ENCODE results near the gene UBL4B.

UBL4B gene

GRCh38 chr1:110083061-110083865, 29.0 kb upstream of the UBL4B start:
- H3K4me3 ChIP-seq (ENCODE audit: low read depth, low read length): no peak overlapping the region
- no peaks in the 10 kb centered on the region for H3K36me3 ChIP-seq
- no peak for DNase-seq
- H3K9me3 ChIP-seq: no peaks in the 10 kb centered on the region
- peaks cover 1% of the 10 kb centered on the region; the same call in 1 of the 2 replicates for H3K4me1 ChIP-seq
- no peak for TF ChIP-seq CTCF (IDR thresholded peaks at IDR 0.05; ENCODE audit: low read depth, low read length)
- no peaks in the 10 kb centered on the region for H3K27me3 ChIP-seq

GRCh38 chr1:110083866-110084226, 28.4 kb upstream of the UBL4B start:
- no peak for DNase-seq
- H3K27me3 ChIP-seq: no peaks in the 10 kb centered on the region
- H3K9me3 ChIP-seq: no peaks in the 10 kb centered on the region
- TF ChIP-seq CTCF (IDR thresholded peaks at IDR 0.05; ENCODE audit: low read depth, low read length): no peak
- no peaks in the 10 kb centered on the region for H3K36me3 ChIP-seq
- no peak overlapping the region for H3K4me3 ChIP-seq (ENCODE audit: low read depth, low read length)
- peaks cover 6% of the 10 kb centered on the region for H3K4me1 ChIP-seq

- no peak for DNase-seq
- no peak for TF ChIP-seq CTCF (IDR thresholded peaks at IDR 0.05; ENCODE audit: low read depth, low read length)
- H3K36me3 ChIP-seq: no peaks in the 10 kb centered on the region
- no peaks in the 10 kb centered on the region for H3K9me3 ChIP-seq
- no peaks in the 10 kb centered on the region for H3K27me3 ChIP-seq
- no peak overlapping the region for H3K4me3 ChIP-seq (ENCODE audit: low read depth, low read length)
- H3K4me1 ChIP-seq: peaks cover 6% of the 10 kb centered on the region
Observed at GRCh38 chr1:110084227-110085078, 27.8 kb upstream of the UBL4B start.

GRCh38 chr1:110085671-110086070, 26.6 kb upstream of the UBL4B start:
- no peak for DNase-seq
- TF ChIP-seq CTCF (IDR thresholded peaks at IDR 0.05; ENCODE audit: low read depth, low read length): no peak
- no peaks in the 10 kb centered on the region for H3K9me3 ChIP-seq
- no peak overlapping the region for H3K4me3 ChIP-seq (ENCODE audit: low read depth, low read length)
- no peaks in the 10 kb centered on the region for H3K36me3 ChIP-seq
- no peaks in the 10 kb centered on the region for H3K27me3 ChIP-seq
- peaks cover 6% of the 10 kb centered on the region for H3K4me1 ChIP-seq

GRCh38 chr1:110086961-110087360, 25.3 kb upstream of the UBL4B start:
- Histone ChIP-seq H3K4me1 (peaks cover 6% of the 10 kb centered on the region), H3K36me3 (no peaks in the 10 kb centered on the region), H3K27me3 (no peaks in the 10 kb centered on the region), H3K4me3 (ENCODE audit: low read depth, low read length) (no peak overlapping the region), H3K9me3 (no peaks in the 10 kb centered on the region)
- no peak for DNase-seq
- TF ChIP-seq CTCF (IDR thresholded peaks at IDR 0.05; ENCODE audit: low read depth, low read length): no peak
